Spinal cord (tissue), 10 donors: ENCODE results near the gene CDS1. TPM values are rescaled to one million over a fixed set of nuclear protein-coding genes. Genes with fewer than 3 reads are reported as not detected.
"Not testable (repeated sequence)": the region's sequence is repeated elsewhere in the genome, so short reads cannot be mapped to it uniquely, and the experiment has no call there.

ENCODE experiments used
- DNase-seq, 6 donors: peaks; one replicate each; pipeline versions ENCODE4 v3.0.0 to v3.0.0-alpha.2; 2013 to 2015; ENCODE audit warnings: low spot score in 6 of 6, low read depth in 4 of 6
- H3K27ac ChIP-seq: one replicate; pipeline ENCODE4 v1.5.1; 2013; ENCODE audit warnings: low read depth, low read length, control low read depth
- H3K27me3 ChIP-seq: one replicate; pipeline ENCODE4 v1.6.1; 2013; ENCODE audit warnings: low read length; ENCODE audit not compliant: control insufficient read depth, insufficient read depth
- H3K36me3 ChIP-seq: one replicate; pipeline ENCODE4 v1.6.1; 2013; ENCODE audit warnings: low read length; ENCODE audit not compliant: control insufficient read depth, insufficient read depth
- H3K4me1 ChIP-seq: one replicate; pipeline ENCODE4 v1.6.1; 2013; ENCODE audit warnings: low read length; ENCODE audit not compliant: control insufficient read depth, insufficient read depth
- H3K4me3 ChIP-seq: one replicate; pipeline ENCODE4 v1.5.1; 2013; ENCODE audit warnings: low read depth, low read length, control low read depth
- H3K9me3 ChIP-seq: one replicate; pipeline ENCODE4 v1.6.1; 2013; ENCODE audit warnings: low read length; ENCODE audit not compliant: control insufficient read depth, insufficient read depth
- WGBS: methylation state at CpG from one replicate; pipeline ENCODE4 v1.1.5; 2013; ENCODE audit warnings: missing lambda C conversion rate; ENCODE audit not compliant: insufficient coverage; 5-methylcytosine and 5-hydroxymethylcytosine counted together
- polyA plus RNA-seq, 2 donors: library from polyadenylated mRNA; unstranded; fragments of 120-200 nt; gene quantifications; one replicate each; pipeline ENCODE4 v1.2.1, GENCODE V29; 2013; ENCODE audit not compliant: insufficient read length in 2 of 2
- total RNA-seq, 2 donors: library from RNA; depleted of rRNA in 1 of 2; stranded (reverse); fragments of 120-200 nt in 1 of 2; fragments of >200 nt in 1 of 2; gene quantifications; one replicate each; pipeline versions ENCODE4 v1.2.3 to v1.2.4, GENCODE V29; 2013 to 2014
- donor health status: healthy.

The CDS1 gene
- total and polyA plus RNA-seq, 4 donors = 9.6 to 18.8 (median 16.7) TPM

- Histone ChIP-seq H3K9me3 (peaks cover 4% of the 10 kb centered on the region), H3K27ac (no peak overlapping the region), H3K36me3 (peaks cover 8% of the 10 kb centered on the region), H3K27me3 (no peaks in the 10 kb centered on the region), H3K4me3 (no peak overlapping the region), H3K4me1 (no peaks in the 10 kb centered on the region)
- 100% methylated on average over 1 of the region's 3 CpGs for WGBS
- DNase-seq = no peak
These were observed 77.7 kb downstream of the CDS1 start for GRCh38 chr4:84660606-84661005.

GRCh38 chr4:84661191-84661939 lies 78.4 kb downstream of the CDS1 start:
- no peak overlapping the region for H3K27ac ChIP-seq
- WGBS = no CpG with 5 or more reads among the region's 4 CpGs
- no peak overlapping the region for H3K4me3 ChIP-seq
- peaks cover 8% of the 10 kb centered on the region for H3K36me3 ChIP-seq
- H3K4me1 ChIP-seq = no peaks in the 10 kb centered on the region
- no peak for DNase-seq
- no peaks in the 10 kb centered on the region for H3K27me3 ChIP-seq
- H3K9me3 ChIP-seq = peaks cover 4% of the 10 kb centered on the region

- not testable (repeated sequence) for H3K9me3 ChIP-seq, DNase-seq, H3K4me3 ChIP-seq, H3K4me1 ChIP-seq, H3K27ac ChIP-seq, H3K27me3 ChIP-seq
- H3K36me3 ChIP-seq = peaks cover 12% of the 10 kb centered on the region
- WGBS = 94% methylated on average over 19 of the region's 19 CpGs
These were observed 81.8 kb downstream of the CDS1 start for GRCh38 chr4:84664767-84665166.

- WGBS = no CpG with 5 or more reads among the region's 1 CpG
- Histone ChIP-seq H3K27me3 (no peaks in the 10 kb centered on the region), H3K27ac (no peak overlapping the region), H3K36me3 (peaks cover 12% of the 10 kb centered on the region), H3K9me3 (no peaks in the 10 kb centered on the region), H3K4me3 (no peak overlapping the region), H3K4me1 (no peaks in the 10 kb centered on the region)
- no peak for DNase-seq
These were observed 83.5 kb downstream of the CDS1 start for GRCh38 chr4:84666439-84666838.

GRCh38 chr4:84669201-84669600 lies 86.3 kb downstream of the CDS1 start:
- Histone ChIP-seq H3K27me3 (no peaks in the 10 kb centered on the region), H3K27ac (no peak overlapping the region), H3K4me3 (no peak overlapping the region), H3K36me3 (peaks cover 16% of the 10 kb centered on the region), H3K4me1 (no peaks in the 10 kb centered on the region), H3K9me3 (no peaks in the 10 kb centered on the region)
- no peak for DNase-seq
- WGBS = no CpG with 5 or more reads among the region's 1 CpG

GRCh38 chr4:84672177-84672576 lies 89.2 kb downstream of the CDS1 start:
- Histone ChIP-seq H3K36me3 (peaks cover 14% of the 10 kb centered on the region), H3K4me3 (no peak overlapping the region), H3K27me3 (no peaks in the 10 kb centered on the region), H3K27ac (no peak overlapping the region), H3K4me1 (no peaks in the 10 kb centered on the region), H3K9me3 (no peaks in the 10 kb centered on the region)
- DNase-seq = no peak

- Histone ChIP-seq H3K9me3 (no peaks in the 10 kb centered on the region), H3K27ac (no peak overlapping the region), H3K4me3 (no peak overlapping the region), H3K4me1 (no peaks in the 10 kb centered on the region), H3K36me3 (peaks cover 25% of the 10 kb centered on the region), H3K27me3 (no peaks in the 10 kb centered on the region)
- DNase-seq = peak in 1 of 6 donors; percentile 9
- no CpG with 5 or more reads among the region's 1 CpG for WGBS
These were observed 90.7 kb downstream of the CDS1 start for GRCh38 chr4:84673475-84674240.

GRCh38 chr4:84677093-84677492 lies 94.2 kb downstream of the CDS1 start:
- Histone ChIP-seq H3K9me3 (no peaks in the 10 kb centered on the region), H3K4me1 (peaks cover 4% of the 10 kb centered on the region), H3K4me3 (no peak overlapping the region), H3K27ac (no peak overlapping the region), H3K36me3 (peaks cover 33% of the 10 kb centered on the region), H3K27me3 (no peaks in the 10 kb centered on the region)
- DNase-seq = no peak
- WGBS = 74% methylated on average over 8 of the region's 9 CpGs

GRCh38 chr4:84677995-84678394 lies 95.1 kb downstream of the CDS1 start:
- H3K9me3 ChIP-seq = no peaks in the 10 kb centered on the region
- no peak overlapping the region for H3K4me3 ChIP-seq
- WGBS = 91% methylated on average over 4 of the region's 5 CpGs
- peaks cover 38% of the 10 kb centered on the region for H3K36me3 ChIP-seq
- no peak for DNase-seq
- peaks cover 5% of the 10 kb centered on the region for H3K4me1 ChIP-seq
- H3K27me3 ChIP-seq = no peaks in the 10 kb centered on the region
- H3K27ac ChIP-seq = no peak overlapping the region
